Smooth muscle cell (in vitro differentiated cells): ENCODE data around the gene ANKS1B. TPM values are rescaled to one million over a fixed set of nuclear protein-coding genes. Genes with fewer than 3 reads are reported as not detected.
"Not testable (repeated sequence)": the region's sequence is repeated elsewhere in the genome, so short reads cannot be mapped to it uniquely, and the experiment has no call there.

ENCODE experiments used
- DNase-seq: peaks from one replicate; lab custom pipeline; 2025; ENCODE audit not compliant: unreplicated experiment; lab: John Stamatoyannopoulos, UW
- H2AFZ ChIP-seq: fragments of 200-600 bp; sonication (generic); 2 replicates; pipeline ENCODE4 v1.6.0; 2016; ENCODE audit warnings: antibody characterized with exemption, low read depth, mild to moderate bottlenecking
- H3F3A ChIP-seq: fragments of 200-600 bp; sonication (generic); 2 replicates; pipeline ENCODE4 v1.6.0; 2017; ENCODE audit warnings: antibody characterized with exemption, low read depth
- H3K27ac ChIP-seq: fragments of 200-600 bp; sonication (generic); 2 replicates; pipeline ENCODE4 v1.5.1; 2016; ENCODE audit warnings: low read depth, mild to moderate bottlenecking
- H3K27me3 ChIP-seq: fragments of 200-600 bp; sonication (generic); 2 replicates; pipeline ENCODE4 v1.6.1; 2016; ENCODE audit warnings: low read depth, mild to moderate bottlenecking
- H3K36me3 ChIP-seq: fragments of 200-600 bp; sonication (generic); 2 replicates; pipeline ENCODE4 v1.5.1; 2016; ENCODE audit warnings: low read depth
- H3K4me1 ChIP-seq: fragments of 200-600 bp; sonication (generic); 2 replicates; pipeline ENCODE4 v1.5.1; 2016; ENCODE audit warnings: low read depth
- H3K4me2 ChIP-seq: fragments of 200-600 bp; sonication (generic); 2 replicates; pipeline ENCODE4 v1.6.0; 2016; ENCODE audit warnings: mild to moderate bottlenecking
- H3K4me3 ChIP-seq: fragments of 200-600 bp; sonication (generic); 2 replicates; pipeline ENCODE4 v1.5.1; 2016; ENCODE audit warnings: mild to moderate bottlenecking
- H3K79me2 ChIP-seq: fragments of 200-600 bp; sonication (generic); 2 replicates; pipeline ENCODE4 v1.6.0; 2016; ENCODE audit warnings: low read depth, mild to moderate bottlenecking
- H3K9ac ChIP-seq: fragments of 200-600 bp; sonication (generic); 2 replicates; pipeline ENCODE4 v1.6.0; 2016; ENCODE audit warnings: low read depth
- H3K9me3 ChIP-seq: fragments of 200-600 bp; sonication (generic); replicated peaks from 2 replicates; pipeline ENCODE4 v1.5.1; 2016; ENCODE audit warnings: low read depth
- H4K20me1 ChIP-seq: fragments of 200-600 bp; sonication (generic); 2 replicates; pipeline ENCODE4 v1.6.0; 2016; ENCODE audit warnings: low read depth
- WGBS: methylation state at CpG from one replicate; pipeline ENCODE4 v1.1.7; 2016; ENCODE audit warnings: low lambda C conversion rate; 5-methylcytosine and 5-hydroxymethylcytosine counted together
- polyA plus RNA-seq: library from polyadenylated mRNA; unstranded; fragments of >200 nt; fragmentation: Nextera tagmentation; extraction: Ambion mirVana; gene quantifications from 2 replicates; pipeline ENCODE4 v1.2.1, GENCODE V29; 2016
- total RNA-seq: library from RNA; depleted of rRNA; stranded (reverse); fragments of >200 nt; gene quantifications from 2 replicates; pipeline ENCODE4 v1.2.3, GENCODE V29; 2014
- TF ChIP-seq, protein P1 (sequence below): fragments of 200-600 bp; sonication (generic); IDR thresholded peaks from 2 replicates; pipeline ENCODE4 v1.5.1; 2017; ENCODE audit warnings: borderline replicate concordance, mild to moderate bottlenecking, antibody characterized with exemption; ENCODE audit not compliant: insufficient read depth, poor library complexity, severe bottlenecking

ANKS1B gene
- total and polyA plus RNA-seq, 2 experiments from 2014 or later: 0.47 to 7.3 TPM

DNA sequence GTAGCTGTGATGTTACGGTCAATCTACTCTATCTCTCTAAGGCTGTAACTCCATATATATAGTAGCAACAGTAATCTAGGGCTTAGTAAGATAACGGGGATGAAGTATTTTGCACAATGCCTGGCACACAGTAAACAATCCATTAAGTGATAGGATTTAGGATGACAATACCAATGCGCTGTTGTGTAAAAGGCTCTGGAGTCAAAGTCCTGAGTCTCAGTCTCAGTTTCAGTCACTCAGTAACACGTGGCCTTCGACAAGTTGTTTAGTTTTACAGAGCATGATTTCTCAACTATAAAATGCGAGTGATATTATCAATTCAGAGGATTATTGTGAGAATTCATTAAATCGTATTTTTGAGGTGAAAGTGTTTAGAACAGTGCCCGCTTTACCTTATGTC is 174.8 kb downstream of the ANKS1B start:
- no peak overlapping the region for H3K9ac ChIP-seq
- no peaks in the 10 kb centered on the region for H3K9me3 ChIP-seq
- no peak overlapping the region for H3K27ac ChIP-seq
- H3K4me2 ChIP-seq: no peak overlapping the region
- WGBS: 37% methylated on average over 8 of the region's 8 CpGs
- H3K4me1 ChIP-seq: no peaks in the 10 kb centered on the region
- H3K79me2 ChIP-seq: no peaks in the 10 kb centered on the region
- DNase-seq: no peak
- TF ChIP-seq, protein P1, sequence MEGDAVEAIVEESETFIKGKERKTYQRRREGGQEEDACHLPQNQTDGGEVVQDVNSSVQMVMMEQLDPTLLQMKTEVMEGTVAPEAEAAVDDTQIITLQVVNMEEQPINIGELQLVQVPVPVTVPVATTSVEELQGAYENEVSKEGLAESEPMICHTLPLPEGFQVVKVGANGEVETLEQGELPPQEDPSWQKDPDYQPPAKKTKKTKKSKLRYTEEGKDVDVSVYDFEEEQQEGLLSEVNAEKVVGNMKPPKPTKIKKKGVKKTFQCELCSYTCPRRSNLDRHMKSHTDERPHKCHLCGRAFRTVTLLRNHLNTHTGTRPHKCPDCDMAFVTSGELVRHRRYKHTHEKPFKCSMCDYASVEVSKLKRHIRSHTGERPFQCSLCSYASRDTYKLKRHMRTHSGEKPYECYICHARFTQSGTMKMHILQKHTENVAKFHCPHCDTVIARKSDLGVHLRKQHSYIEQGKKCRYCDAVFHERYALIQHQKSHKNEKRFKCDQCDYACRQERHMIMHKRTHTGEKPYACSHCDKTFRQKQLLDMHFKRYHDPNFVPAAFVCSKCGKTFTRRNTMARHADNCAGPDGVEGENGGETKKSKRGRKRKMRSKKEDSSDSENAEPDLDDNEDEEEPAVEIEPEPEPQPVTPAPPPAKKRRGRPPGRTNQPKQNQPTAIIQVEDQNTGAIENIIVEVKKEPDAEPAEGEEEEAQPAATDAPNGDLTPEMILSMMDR: no peak
- H3F3A ChIP-seq: no peaks in the 10 kb centered on the region
- no peaks in the 10 kb centered on the region for H3K27me3 ChIP-seq
- no peak overlapping the region for H3K4me3 ChIP-seq
- no peaks in the 10 kb centered on the region for H4K20me1 ChIP-seq
- no peaks in the 10 kb centered on the region for H3K36me3 ChIP-seq
- no peak overlapping the region for H2AFZ ChIP-seq

DNA sequence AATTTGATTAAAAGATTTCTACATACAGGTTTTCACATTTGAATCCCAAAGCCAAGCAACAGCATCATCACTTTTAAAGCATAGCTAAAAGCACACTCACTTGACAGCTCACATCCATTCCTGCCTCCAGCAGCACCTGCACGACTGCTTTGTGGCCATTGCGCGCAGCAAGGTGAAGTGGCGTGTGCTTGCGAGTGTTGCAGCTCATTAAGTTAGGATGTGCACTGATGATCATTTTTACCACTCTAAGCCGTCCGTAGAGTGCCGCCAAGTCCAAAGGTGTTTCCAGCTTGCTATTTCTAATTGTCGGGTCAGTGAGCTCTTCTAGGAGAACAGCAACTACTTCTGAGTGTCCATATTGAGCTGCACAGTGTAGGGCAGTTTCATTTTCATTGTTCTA is 178.4 kb downstream of the ANKS1B start:
- no peaks in the 10 kb centered on the region for H3K79me2 ChIP-seq
- no peak for DNase-seq
- 93% methylated on average over 9 of the region's 9 CpGs for WGBS
- no peaks in the 10 kb centered on the region for H3K4me1 ChIP-seq
- H3K4me3 ChIP-seq: no peak overlapping the region
- no peak overlapping the region for H3K4me2 ChIP-seq
- TF ChIP-seq, protein P1: no peak
- no peaks in the 10 kb centered on the region for H3F3A ChIP-seq
- no peak overlapping the region for H3K27ac ChIP-seq
- H4K20me1 ChIP-seq: no peaks in the 10 kb centered on the region
- H3K27me3 ChIP-seq: no peaks in the 10 kb centered on the region
- H3K9me3 ChIP-seq: no peaks in the 10 kb centered on the region
- no peak overlapping the region for H3K9ac ChIP-seq
- H3K36me3 ChIP-seq: no peaks in the 10 kb centered on the region
- H2AFZ ChIP-seq: no peak overlapping the region

DNA sequence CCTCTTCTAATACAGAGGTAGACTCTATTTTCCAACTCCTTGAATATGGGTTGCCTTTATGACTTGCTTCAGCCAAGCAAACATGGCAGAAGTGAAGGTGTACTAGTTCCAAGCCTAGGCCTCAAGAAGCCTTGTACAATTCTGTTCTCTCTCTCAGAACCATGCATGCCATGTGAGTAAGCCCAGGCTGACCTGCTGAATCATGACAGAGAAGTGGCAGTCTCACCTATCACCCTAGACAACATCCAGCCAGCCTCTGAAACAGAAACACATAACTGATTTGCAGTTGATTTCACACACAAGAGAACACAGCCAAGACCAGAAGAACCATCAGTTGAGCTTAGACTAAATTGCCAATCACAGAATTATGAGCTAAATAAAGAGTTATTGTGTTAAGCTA is 180.0 kb downstream of the ANKS1B start:
- no peak overlapping the region for H3K27ac ChIP-seq
- H3K36me3 ChIP-seq: no peaks in the 10 kb centered on the region
- H3K79me2 ChIP-seq: no peaks in the 10 kb centered on the region
- DNase-seq: no peak
- no peaks in the 10 kb centered on the region for H3K4me1 ChIP-seq
- H3F3A ChIP-seq: no peaks in the 10 kb centered on the region
- H3K9ac ChIP-seq: no peak overlapping the region
- H2AFZ ChIP-seq: no peak overlapping the region
- no peak overlapping the region for H3K4me3 ChIP-seq
- H3K27me3 ChIP-seq: no peaks in the 10 kb centered on the region
- no peaks in the 10 kb centered on the region for H4K20me1 ChIP-seq
- TF ChIP-seq, protein P1: no peak
- no peaks in the 10 kb centered on the region for H3K9me3 ChIP-seq
- H3K4me2 ChIP-seq: no peak overlapping the region

DNA sequence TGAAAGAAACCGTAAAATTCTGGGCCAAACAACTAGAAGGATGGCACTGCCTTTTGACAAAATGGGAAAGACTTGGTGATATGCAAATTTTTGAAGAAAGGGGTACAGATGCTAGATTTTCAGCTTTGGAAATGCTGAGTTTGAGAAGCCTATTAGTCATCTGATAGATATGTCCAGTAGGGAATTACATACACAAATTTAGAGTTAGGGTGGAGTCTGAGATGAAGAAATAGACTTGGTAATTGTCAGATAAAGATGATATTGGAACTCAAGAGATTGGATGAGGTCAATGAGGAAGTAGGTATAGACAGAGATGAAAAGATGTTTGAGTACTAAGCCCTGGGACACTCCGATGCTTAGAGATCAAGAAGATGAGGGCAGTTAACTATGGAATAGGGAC is 184.1 kb downstream of the ANKS1B start:
- Histone ChIP-seq H3K27me3 (no peaks in the 10 kb centered on the region), H3K4me2 (no peak overlapping the region), H3K79me2 (no peaks in the 10 kb centered on the region), H2AFZ (no peak overlapping the region), H3K9ac (no peak overlapping the region), H3F3A (no peaks in the 10 kb centered on the region), H3K36me3 (no peaks in the 10 kb centered on the region), H3K9me3 (no peaks in the 10 kb centered on the region), H3K27ac (no peak overlapping the region), H3K4me1 (no peaks in the 10 kb centered on the region), H3K4me3 (no peak overlapping the region), H4K20me1 (no peaks in the 10 kb centered on the region)
- WGBS: 94% methylated on average over 2 of the region's 2 CpGs
- TF ChIP-seq, protein P1: no peak
- no peak for DNase-seq

DNA sequence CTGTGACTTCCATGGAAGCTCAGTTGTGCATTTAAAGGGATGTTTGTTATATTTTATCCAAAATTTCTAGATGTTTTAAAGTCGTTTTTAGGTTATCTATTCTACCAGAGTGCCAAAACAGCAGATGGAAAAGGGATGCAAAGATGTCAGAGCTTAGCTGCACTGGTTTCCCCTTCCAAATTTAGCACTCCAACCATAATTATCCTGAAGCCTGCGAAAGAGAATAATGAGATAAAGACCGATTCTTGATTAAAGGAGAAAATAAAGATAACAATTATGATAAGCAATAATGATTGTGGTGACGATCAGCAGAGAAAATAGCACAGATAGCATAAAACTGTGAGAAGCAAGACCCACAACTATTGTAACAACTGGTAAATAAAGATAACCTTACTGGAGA is 186.8 kb downstream of the ANKS1B start:
- H3K4me2 ChIP-seq, H2AFZ ChIP-seq, H3K27ac ChIP-seq, H3K9ac ChIP-seq, H3K27me3 ChIP-seq, H3K9me3 ChIP-seq, H3F3A ChIP-seq, DNase-seq, H3K4me1 ChIP-seq, H3K36me3 ChIP-seq, H3K79me2 ChIP-seq, H4K20me1 ChIP-seq, H3K4me3 ChIP-seq: not testable (repeated sequence)
- 43% methylated on average over 4 of the region's 4 CpGs for WGBS
